Islet precursor cell (in vitro differentiated cells): ENCODE results near the gene OTOR.

Experiments used
- DNase-seq: peaks from one replicate; pipeline ENCODE4 v3.0.0-alpha.2; 2018

Gene OTOR

GRCh38 chr20:16752082-16752481, 3.9 kb downstream of the OTOR start:
- no peak for DNase-seq

DNA sequence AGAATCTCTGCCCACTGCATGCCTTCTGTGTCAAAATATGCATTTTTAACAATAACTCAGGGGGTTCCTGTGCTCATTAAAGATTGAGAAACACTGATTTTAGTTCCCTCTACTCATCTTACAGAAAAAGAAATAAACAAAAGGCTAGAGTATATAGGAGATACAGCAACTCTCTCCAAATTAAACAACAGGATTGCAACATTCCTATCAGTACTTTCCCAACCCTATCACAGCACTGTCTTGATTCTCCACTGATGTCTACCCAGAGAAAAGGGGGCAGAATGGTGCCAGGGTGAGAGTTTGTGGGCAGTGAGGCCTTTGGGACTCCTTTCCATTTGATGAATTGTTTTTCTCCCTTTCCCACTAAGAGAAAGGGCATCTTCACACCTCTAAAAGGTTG, 4.7 kb downstream of the OTOR start:
- DNase-seq, result no peak

DNA sequence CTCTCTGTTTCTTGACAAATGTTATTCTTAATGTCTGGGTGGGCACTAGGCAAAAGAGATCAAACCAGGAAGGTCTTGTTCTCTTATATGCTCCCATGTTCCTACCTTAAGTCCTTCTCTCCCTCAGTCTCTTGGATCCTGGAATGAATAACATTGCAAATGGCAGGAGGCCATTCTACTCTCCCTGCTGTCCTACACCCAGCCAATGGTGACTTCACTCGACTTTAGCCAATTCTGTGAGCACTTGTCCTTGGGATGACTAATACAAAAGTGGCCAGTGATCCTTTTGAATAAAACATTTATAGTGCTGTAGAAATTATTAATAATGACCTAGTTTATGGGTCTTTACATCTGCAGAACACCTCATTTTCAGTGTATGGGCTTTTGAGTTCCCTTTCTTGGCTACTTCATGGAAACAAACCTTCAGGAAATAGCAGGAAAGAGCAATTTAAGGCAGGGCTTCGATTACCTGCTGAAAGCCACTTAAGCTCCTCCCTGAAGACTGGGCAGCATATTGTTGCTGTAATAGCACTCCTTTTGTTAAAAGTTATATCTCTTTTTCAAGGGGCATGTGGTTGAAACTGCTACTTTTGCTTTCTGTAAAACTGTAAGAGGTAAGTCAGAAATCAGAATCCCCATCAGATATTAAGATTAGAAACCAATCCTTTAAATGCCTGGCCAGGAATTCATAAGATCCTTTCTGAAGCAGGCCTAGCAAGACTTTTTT, 10.5 kb downstream of the OTOR start:
- no peak for DNase-seq

DNA sequence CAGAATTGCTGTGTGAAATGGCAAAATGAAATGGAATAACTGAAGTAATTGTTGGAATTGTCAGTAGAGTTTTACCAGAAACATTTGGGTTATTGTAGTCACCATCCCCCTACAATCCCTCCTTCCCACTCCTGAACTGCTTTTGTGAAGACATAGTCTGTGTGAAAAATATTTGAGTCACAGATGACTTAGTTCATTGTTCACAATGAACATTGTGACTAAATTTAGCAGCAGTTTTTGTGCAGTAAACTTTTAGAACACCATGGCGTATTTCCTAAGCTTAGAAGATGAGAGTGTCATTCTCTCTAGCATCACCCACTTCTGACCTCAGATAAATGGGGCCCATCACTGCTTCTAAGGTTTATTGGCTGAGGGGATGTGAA, 11.0 kb downstream of the OTOR start:
- DNase-seq, result no peak

DNA sequence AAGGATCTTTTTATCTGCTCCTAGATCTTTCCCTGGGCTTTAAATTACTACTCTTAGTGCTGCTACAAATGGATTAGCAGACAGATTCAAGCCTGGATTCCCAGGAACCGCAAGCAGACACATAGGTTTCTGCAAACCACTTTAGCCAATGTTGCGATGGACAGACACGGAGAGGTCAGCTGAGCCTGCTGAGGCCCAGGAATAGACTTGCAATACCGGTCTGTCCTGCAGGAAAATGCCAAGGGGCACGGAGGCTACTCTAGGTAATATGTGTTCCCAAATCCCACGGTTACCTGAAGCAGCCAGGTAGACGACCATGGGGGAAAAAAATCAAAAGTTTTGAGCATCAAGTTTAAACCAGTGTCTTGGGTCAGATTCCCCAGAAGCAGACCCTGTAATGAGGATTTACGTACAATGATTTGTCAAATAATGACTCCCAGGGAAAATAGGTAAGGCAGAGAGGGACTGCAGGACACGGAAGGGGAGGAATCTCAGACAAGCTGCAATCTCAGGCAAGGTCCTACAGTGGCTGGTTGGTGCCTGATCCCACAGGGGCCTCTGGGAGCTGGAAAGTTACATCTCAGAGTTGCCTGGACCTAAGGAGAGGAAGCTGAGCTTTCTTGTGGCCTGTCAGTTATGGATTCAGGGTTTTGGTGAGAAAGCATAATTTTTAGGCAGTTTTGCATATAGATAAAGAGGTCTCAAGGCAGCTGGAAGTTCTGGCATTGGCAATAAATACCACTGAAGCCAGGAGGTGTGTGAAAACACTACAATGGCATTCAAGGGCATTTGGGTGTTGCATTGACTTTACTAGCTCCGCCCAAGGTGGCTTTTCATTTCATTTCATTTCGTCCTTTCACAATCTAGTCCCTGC, 12.5 kb downstream of the OTOR start:
- DNase-seq, result peak; percentile 96

- DNase-seq, result peak; percentile 86
Measured at GRCh38 chr20:16761305-16761829, 13.2 kb downstream of the OTOR start.

DNA sequence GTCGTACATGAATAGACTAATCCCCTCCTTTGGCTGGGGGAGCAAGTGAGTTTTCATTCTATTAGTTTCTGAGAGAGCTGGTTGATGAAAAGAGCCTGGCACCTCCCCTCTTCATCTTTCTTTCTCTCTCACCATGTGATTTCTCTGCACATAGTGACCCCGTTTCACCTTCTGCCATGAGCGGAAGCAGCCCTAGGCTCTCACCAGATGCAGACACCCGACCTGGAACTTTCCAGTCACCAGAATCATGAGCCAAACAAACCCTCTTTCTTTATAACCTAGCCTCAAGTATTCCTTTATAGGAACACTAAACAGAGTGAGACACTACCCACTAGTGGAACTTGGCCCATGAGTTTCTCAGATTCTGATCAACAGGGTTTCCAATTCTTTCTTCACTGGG, 16.4 kb downstream of the OTOR start:
- no peak for DNase-seq

DNA sequence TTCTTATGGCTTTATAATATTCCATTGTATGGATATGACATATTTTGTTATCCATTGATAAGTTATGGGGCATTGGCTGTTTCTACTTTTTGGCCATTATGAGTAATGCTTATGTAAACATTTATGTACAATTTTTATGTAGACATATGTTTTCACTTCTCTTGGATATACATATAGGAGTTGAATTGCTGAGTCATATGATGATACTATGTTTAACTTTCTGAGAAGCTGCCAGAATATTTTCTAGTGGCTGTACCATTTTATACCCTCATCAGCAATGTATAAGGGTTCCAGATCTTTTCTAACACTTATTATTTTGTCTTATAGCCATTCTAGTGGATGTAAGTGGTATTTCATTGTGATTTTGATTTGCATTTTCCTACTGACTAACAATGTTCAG, 23.1 kb downstream of the OTOR start:
- no peak for DNase-seq

DNA sequence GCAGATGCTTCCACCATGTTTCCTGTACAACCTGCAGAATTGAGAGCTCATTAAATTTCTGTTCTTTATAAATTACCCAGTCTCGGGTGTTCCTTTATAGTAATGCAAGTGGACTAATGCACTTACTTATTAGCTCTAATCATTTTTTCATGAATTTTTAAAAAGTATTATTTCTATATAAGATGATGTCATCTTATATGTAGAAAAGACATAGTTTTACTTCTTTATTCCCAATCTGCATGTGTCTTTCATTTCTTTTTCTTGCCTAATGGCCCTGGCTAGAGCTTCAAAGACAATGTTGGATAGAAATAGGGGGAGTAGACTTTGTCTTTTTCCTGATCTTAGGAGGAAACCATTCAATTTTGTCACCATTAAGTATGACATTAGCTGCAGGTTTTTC, 27.8 kb downstream of the OTOR start:
- DNase-seq, result no peak

DNA sequence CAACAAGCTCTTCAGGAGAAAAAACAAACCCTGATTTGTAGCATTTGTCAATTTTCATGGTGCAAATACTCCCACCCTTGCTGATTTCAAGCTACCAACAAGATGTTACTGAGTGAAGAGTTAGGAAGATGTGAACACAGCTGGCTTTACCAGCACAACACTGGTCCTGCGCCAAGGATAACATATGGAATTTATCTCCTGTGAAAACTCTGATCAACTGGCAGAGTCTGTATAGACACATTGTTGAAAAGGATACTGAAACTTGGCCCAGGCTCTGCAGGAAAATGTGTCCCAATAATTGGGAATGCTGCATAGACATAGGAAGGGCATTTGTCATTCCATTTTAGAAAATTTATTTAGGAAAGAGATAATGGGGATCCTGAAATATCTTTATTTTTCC, 29.0 kb downstream of the OTOR start:
- DNase-seq, result no peak

GRCh38 chr20:16778159-16778558, 30.0 kb downstream of the OTOR start:
- no peak for DNase-seq

DNA sequence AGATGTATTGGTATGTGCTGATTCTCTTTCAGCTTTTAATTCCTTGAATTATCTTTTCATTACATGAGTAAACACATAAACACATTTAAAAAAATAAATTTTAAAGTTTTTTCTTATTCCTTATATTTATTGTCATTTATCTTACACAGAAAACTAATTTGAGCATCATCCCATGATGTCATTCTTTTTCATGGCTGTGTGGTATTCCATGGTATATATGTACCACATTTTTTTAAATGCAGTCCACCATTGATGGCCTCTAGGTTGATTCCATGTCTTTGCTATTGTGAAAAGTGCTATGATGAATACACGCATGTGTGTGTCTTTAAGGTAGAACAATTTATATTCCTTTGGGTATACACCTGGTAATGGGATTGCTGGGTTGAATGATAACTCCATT, 33.3 kb downstream of the OTOR start:
- no peak for DNase-seq

- DNase-seq, result no peak
Measured at GRCh38 chr20:16785226-16785625, 37.1 kb downstream of the OTOR start.
